Mucosa of rectum (tissue), 2 donors: Measurements from ENCODE around the gene SIK3.

Experiments used
- H3K27ac ChIP-seq, 2 donors: one replicate each; pipeline ENCODE4 v1.7.0; 2013; ENCODE audit warnings: inconsistent platforms in 2 of 2, low read depth in 2 of 2, low read length in 2 of 2
- H3K27me3 ChIP-seq, 2 donors: one replicate each; pipeline ENCODE4 v1.7.0; 2013; ENCODE audit warnings: low read length in 2 of 2; ENCODE audit not compliant: control insufficient read depth in 2 of 2, insufficient read depth in 2 of 2
- H3K36me3 ChIP-seq, 2 donors: one replicate each; pipeline ENCODE4 v1.7.0; 2013; ENCODE audit warnings: low read length in 2 of 2; ENCODE audit not compliant: control insufficient read depth in 2 of 2, insufficient read depth in 2 of 2
- H3K4me1 ChIP-seq, 2 donors: one replicate each; pipeline ENCODE4 v1.7.0; 2013; ENCODE audit warnings: low read length in 2 of 2, mild to moderate bottlenecking in 1 of 2; ENCODE audit not compliant: control insufficient read depth in 2 of 2, insufficient read depth in 2 of 2
- H3K4me3 ChIP-seq, 2 donors: one replicate each; pipeline ENCODE4 v1.7.0; 2013; ENCODE audit warnings: low read length in 2 of 2
- H3K9ac ChIP-seq, 2 donors: one replicate each; pipeline ENCODE4 v1.7.0; 2013; ENCODE audit warnings: low read length in 2 of 2, low read depth in 1 of 2, mild to moderate bottlenecking in 1 of 2
- H3K9me3 ChIP-seq, 2 donors: one replicate each; pipeline ENCODE4 v1.7.0; 2013; ENCODE audit warnings: low read length in 2 of 2; ENCODE audit not compliant: control insufficient read depth in 2 of 2
- donor health status: healthy.
- donor health status: Normal muscosa, but diverticular disease.

Gene SIK3

DNA sequence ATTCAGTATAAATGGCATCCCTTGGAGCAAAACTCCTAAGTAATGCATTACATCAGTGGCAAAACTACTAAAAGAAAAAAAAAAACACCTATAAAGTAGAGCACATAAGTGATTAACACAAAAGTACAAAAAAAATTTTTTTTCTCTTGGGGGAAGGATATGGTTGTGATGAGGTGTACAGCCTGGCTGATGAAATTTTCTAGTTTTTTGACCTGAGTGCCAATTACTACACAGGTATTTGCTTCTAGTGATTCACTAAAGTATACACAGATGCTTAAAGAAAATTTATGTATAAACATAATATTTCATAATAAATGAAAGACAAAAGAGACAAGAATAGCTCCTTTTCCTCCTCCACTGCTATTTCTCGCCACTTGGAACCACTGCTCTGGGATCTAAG is 189.0 kb downstream of the SIK3 start:
- H3K4me3 ChIP-seq, result no peak overlapping the region
- H3K9me3 ChIP-seq, result no peaks in the 10 kb centered on the region
- no peaks in the 10 kb centered on the region for H3K27me3 ChIP-seq
- H3K27ac ChIP-seq, result no peak overlapping the region
- H3K9ac ChIP-seq, result no peak overlapping the region
- H3K4me1 ChIP-seq, result no peaks in the 10 kb centered on the region
- H3K36me3 ChIP-seq, result no peaks in the 10 kb centered on the region

DNA sequence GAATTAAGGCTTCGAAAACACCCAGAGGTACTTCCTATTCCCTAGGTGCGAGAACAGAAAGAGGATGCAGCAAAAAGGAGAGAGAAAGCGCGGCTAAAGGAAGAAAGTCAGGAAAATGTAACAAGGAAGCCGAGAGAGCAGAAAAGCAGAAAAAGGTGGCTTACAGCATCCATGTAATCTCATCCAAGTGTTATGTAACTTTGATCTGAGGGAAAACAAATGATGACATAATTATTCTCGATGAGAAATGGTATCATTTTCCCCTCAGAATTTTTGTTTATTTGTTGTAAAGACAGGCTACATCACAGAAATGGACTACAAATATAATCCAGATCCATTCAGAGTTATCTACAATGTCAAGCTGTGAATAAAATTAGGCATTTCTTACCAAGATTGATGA is 191.7 kb downstream of the SIK3 start:
- Histone ChIP-seq H3K27ac (no peak overlapping the region), H3K4me1 (no peaks in the 10 kb centered on the region)

DNA sequence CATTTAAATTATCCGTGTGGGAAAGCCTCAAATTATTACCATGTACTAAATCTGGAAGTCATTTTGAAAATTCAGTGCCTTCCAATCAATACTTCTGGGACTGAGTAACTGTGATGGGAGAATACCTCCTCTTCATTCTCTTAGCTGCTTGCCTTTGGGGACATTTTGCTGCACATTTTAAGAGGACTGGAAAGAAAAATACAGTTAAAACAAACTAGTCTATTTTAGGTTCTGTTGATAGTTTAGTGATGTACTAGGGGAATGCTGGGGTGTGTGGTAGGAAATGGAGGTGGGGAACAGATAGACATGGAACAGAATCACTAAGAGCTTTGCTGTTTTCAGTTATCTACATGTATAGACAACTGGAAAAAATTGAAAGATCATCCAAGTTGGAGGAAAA is 195.1 kb downstream of the SIK3 start:
- Histone ChIP-seq H3K9ac (no peak overlapping the region), H3K4me3 (no peak overlapping the region), H3K27ac (no peak overlapping the region), H3K27me3 (no peaks in the 10 kb centered on the region), H3K4me1 (no peaks in the 10 kb centered on the region), H3K9me3 (no peaks in the 10 kb centered on the region), H3K36me3 (peaks cover 2 to 5% of the 10 kb centered on the region in 2 donors)

More for the DNA sequence above, 191.7 kb downstream of the SIK3 start:
- Histone ChIP-seq H3K9ac (no peak overlapping the region), H3K36me3 (no peaks in the 10 kb centered on the region), H3K4me3 (no peak overlapping the region), H3K9me3 (no peaks in the 10 kb centered on the region), H3K27me3 (no peaks in the 10 kb centered on the region)

DNA sequence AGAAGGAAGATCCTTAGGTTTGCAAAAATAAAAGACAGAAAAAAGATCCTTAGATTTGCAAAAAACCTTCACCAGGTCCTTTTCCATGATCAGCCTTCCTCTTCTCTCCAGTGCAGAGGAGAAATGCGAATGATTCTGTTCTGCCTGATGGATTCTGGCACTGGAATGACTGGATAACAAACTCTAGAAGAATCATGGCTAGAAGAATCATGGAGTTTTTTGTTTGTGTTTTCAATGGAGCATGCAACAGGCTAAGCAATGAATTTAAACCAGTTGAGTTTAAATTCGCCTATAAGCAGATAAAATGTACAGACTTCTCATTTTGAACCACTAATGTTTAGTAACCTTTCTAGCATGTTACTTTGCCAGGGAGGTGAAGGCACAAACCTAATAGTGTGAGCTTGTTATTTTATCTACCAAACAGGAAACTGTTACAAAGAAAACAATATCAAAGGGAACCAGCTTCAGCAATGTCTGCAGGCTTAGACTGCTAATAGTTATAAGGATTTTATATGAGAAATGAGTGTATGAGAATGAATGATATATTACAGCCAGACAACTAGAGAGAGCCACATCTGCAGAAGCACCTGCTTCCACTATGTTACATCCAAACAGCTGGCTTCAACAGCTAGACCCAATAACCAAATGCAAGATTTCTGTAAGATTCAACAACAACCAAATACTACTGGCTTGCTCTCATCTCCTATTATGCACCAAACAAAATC is 196.1 kb downstream of the SIK3 start:
- Histone ChIP-seq H3K9me3 (no peaks in the 10 kb centered on the region), H3K27me3 (no peaks in the 10 kb centered on the region), H3K36me3 (peaks cover 2 to 5% of the 10 kb centered on the region in 2 donors), H3K4me1 (no peaks in the 10 kb centered on the region), H3K9ac (no peak overlapping the region), H3K27ac (no peak overlapping the region), H3K4me3 (no peak overlapping the region)

DNA sequence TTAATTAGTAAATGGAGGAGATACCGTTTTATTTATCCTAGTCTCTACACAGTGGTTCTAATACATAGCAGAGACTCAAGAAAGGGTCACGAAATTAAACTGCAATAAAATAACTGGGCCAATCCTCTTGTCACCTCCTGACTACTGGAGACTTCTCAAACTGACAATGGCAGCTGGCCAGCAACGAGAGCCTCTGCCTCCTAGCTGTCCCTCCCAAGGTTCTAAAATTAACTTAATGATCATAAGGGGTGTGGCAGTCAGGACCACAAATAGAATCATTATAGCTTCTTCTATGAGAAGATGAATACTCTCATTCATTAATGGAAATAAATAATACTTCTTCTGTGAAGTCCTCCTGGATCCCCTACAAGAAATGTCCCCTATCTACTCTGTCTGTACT is 197.0 kb downstream of the SIK3 start:
- Histone ChIP-seq H3K36me3 (peaks cover 7 to 8% of the 10 kb centered on the region in 2 donors), H3K4me1 (no peaks in the 10 kb centered on the region), H3K4me3 (no peak overlapping the region), H3K9ac (no peak overlapping the region), H3K27ac (no peak overlapping the region), H3K27me3 (no peaks in the 10 kb centered on the region), H3K9me3 (no peaks in the 10 kb centered on the region)

DNA sequence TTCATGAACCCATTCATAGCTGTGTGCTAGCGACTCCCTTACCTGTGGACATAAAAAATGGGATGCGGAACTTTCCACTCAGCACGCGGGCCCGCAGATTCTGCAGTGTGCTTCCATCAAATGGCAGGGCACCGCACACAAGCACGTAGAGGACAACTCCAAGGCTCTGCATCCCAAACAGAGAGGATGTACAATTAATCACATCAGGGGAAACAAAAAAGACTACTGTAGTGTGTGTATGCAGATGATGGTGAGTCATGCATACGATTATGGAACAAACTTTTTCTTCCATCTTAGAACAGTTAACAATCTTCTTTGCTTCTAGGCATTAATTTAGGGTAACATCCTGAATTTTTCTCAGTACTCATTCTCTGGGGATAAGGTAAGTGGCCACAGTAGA is 202.0 kb downstream of the SIK3 start:
- Histone ChIP-seq H3K27ac (no peak overlapping the region), H3K9ac (no peak overlapping the region), H3K4me1 (no peaks in the 10 kb centered on the region), H3K36me3 (peaks cover 22 to 27% of the 10 kb centered on the region in 2 donors), H3K9me3 (no peaks in the 10 kb centered on the region), H3K4me3 (no peak overlapping the region), H3K27me3 (no peaks in the 10 kb centered on the region)

DNA sequence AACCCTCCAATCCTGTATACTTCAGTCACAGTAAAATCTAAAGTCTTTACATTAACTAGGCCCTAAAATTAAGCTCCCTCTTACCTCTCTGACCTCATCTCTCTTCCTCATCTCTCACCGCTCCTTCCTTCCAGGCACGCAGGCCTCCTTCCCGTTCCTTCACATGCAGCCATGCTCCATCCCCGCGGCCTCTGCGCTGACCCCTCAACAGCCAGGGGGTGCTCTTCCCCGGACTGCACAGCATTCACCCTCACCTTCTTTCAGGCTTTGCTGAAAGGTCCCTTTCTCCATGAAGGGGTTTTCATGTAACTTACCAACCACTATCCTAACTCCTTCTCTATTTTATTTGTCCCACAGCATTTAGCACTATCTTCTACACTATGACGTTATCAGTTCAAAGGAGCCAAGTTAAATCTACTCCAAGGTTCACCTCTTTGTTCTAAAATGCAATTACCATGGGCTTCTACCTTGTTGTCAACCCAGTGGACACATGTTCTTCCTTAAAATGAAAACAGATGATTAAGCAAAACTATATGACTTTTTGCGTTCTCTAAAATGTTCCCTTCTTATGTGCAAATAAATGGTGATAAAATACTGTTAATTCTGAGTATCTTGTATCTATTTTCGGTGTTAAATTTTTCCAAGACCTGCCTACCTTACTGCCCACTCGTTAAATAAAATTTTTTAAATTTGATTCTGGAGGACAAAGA is 203.0 kb downstream of the SIK3 start:
- H3K4me1 ChIP-seq, result no peaks in the 10 kb centered on the region
- H3K9me3 ChIP-seq, result no peaks in the 10 kb centered on the region
- H3K36me3 ChIP-seq, result peaks cover 22 to 27% of the 10 kb centered on the region in 2 donors
- no peak overlapping the region for H3K9ac ChIP-seq
- no peaks in the 10 kb centered on the region for H3K27me3 ChIP-seq
- H3K27ac ChIP-seq, result no peak overlapping the region
- no peak overlapping the region for H3K4me3 ChIP-seq

DNA sequence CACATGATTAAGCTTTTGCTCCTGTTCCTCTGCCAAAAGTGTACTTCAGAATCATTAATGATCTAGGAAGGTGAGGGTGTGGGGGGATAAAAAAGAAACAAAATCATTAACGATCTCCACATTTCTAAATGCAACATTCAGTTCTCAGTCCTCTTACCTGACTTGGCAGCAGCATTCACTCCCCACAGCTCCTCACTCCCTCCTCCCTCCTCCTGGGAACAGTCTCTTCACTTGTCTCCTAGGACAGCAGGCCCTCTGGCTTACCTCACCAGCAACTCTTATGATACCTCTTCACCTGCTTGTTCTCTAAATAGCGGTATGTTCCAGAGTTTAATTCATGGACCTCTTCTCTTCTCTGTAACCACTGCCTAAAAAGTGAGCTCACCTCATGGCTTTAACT is 204.3 kb downstream of the SIK3 start:
- no peaks in the 10 kb centered on the region for H3K4me1 ChIP-seq
- H3K27ac ChIP-seq, result no peak overlapping the region
- peaks cover 17 to 25% of the 10 kb centered on the region in 2 donors for H3K36me3 ChIP-seq
- H3K9ac ChIP-seq, result no peak overlapping the region
- no peaks in the 10 kb centered on the region for H3K9me3 ChIP-seq
- no peaks in the 10 kb centered on the region for H3K27me3 ChIP-seq
- H3K4me3 ChIP-seq, result no peak overlapping the region

DNA sequence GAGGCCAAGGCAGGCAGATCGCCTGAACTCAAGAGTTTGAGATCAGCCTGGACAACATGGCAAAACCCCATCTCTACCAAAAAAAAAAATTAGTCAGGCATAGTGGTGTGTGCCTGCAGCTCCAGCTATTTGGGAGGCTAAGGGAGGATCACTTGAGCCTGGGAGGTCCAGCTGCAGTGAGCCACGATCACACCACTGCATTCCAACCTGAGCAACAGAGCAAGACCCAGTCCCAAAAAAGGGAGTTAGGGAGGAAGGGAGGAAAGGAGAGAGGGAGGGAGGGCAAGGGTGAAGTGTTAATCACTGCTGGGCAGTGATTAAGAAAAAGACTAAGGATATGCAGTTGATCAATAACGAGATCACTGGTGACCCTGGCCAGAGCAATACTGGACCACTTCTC is 204.8 kb downstream of the SIK3 start:
- Histone ChIP-seq H3K27me3 (no peaks in the 10 kb centered on the region), H3K36me3 (peaks cover 17 to 25% of the 10 kb centered on the region in 2 donors), H3K4me3 (no peak overlapping the region), H3K27ac (no peak overlapping the region), H3K4me1 (no peaks in the 10 kb centered on the region), H3K9me3 (no peaks in the 10 kb centered on the region), H3K9ac (no peak overlapping the region)

DNA sequence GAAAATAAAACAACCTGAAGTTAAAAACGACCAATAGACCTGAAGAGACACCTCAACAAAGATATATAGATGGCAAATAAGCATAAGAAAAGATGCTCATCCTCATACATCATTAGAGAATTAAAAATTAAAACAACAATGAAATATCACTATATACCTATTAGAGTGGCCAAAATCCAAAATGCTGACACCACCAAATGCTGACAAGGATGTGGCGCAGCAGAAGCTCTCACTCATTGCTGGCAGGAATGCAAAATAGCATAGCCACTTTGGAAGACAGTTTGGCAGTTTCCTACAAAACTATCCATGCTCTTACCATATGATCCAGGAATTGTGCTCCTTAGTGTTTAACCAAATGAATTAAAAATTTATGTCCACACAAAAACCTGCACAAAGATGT is 205.9 kb downstream of the SIK3 start:
- no peak overlapping the region for H3K4me3 ChIP-seq
- H3K9ac ChIP-seq, result no peak overlapping the region
- H3K4me1 ChIP-seq, result no peaks in the 10 kb centered on the region
- no peaks in the 10 kb centered on the region for H3K27me3 ChIP-seq
- H3K36me3 ChIP-seq, result peaks cover 17 to 25% of the 10 kb centered on the region in 2 donors
- no peak overlapping the region for H3K27ac ChIP-seq
- H3K9me3 ChIP-seq, result no peaks in the 10 kb centered on the region
